H1 (cell line): ENCODE results near the gene PARP14.

ENCODE experiments used
- CHD2 ChIP-seq: IDR thresholded peaks from 2 replicates; pipeline ENCODE4 v1.6.1; 2012; ENCODE audit warnings: low read length, improper control_type of control experiment
- CTCF ChIP-seq, 3 experiments: IDR thresholded peaks; 1 replicate in 2 of 3; 2 replicates in 1 of 3; pipeline versions ENCODE4 v1.5.1 to v1.6.1; 2011; ENCODE audit warnings: low read length in 3 of 3, mild to moderate bottlenecking in 3 of 3, inconsistent platforms in 2 of 3, low read depth in 1 of 3, moderate library complexity in 1 of 3; ENCODE audit not compliant: insufficient read depth in 1 of 3; ENCODE audit errors: control extremely low read depth in 1 of 3
- JUND ChIP-seq: IDR thresholded peaks from 2 replicates; pipeline ENCODE4 v1.6.1; 2011; ENCODE audit warnings: mild to moderate bottlenecking, improper control_type of control experiment, low read length
- MAX ChIP-seq: IDR thresholded peaks from 2 replicates; pipeline ENCODE4 v1.6.1; 2012; ENCODE audit warnings: inconsistent platforms
- NRF1 ChIP-seq: IDR thresholded peaks from 2 replicates; pipeline ENCODE4 v1.6.1; 2011; ENCODE audit warnings: mild to moderate bottlenecking, low read depth, low read length, improper control_type of control experiment
- POLR2A ChIP-seq, 2 experiments: IDR thresholded peaks; 1 replicate in 1 of 2; 2 replicates in 1 of 2; pipeline ENCODE4 v1.6.1; 2011; ENCODE audit warnings: low read depth in 2 of 2, low read length in 2 of 2, mild to moderate bottlenecking in 2 of 2; ENCODE audit errors: control extremely low read depth in 1 of 2
- POLR2AphosphoS5 ChIP-seq: IDR thresholded peaks from 2 replicates; pipeline ENCODE4 v1.6.1; 2011; ENCODE audit warnings: low read depth, low read length
- RFX5 ChIP-seq: IDR thresholded peaks from 2 replicates; pipeline ENCODE4 v1.6.1; 2011; ENCODE audit warnings: low read depth, low read length, improper control_type of control experiment, borderline replicate concordance
- SIN3A ChIP-seq, 2 experiments: IDR thresholded peaks in 1 of 2; conservative IDR thresholded peaks in 1 of 2; 2 replicates each; pipeline ENCODE4 v1.6.1; 2011 to 2012; ENCODE audit warnings: low read length in 2 of 2, improper control_type of control experiment in 1 of 2, low read depth in 1 of 2, mild to moderate bottlenecking in 1 of 2
- YY1 ChIP-seq: IDR thresholded peaks from 2 replicates; pipeline ENCODE4 v1.6.1; 2011; ENCODE audit warnings: low read depth, mild to moderate bottlenecking, low read length

- TF ChIP-seq NRF1 (no peak), YY1 (no peak), RFX5 (no peak), POLR2AphosphoS5 (no peak), CTCF (IDR thresholded peaks at IDR 0.05; ENCODE audit: control extremely low read depth in 1 of 3, insufficient read depth in 1 of 3, low read depth in 1 of 3, low read length in 3 of 3) (peak; percentile 15 to 62 (median 57); a peak in 3 of 4 replicates), SIN3A (conservative IDR thresholded peaks at IDR 0.05 in 1 of 2, IDR thresholded peaks at IDR 0.05 in 1 of 2; ENCODE audit: low read depth in 1 of 2, low read length in 2 of 2) (no peak), JUND (no peak), MAX (no peak), POLR2A (IDR thresholded peaks at IDR 0.05; ENCODE audit: control extremely low read depth in 1 of 2, low read depth in 2 of 2, low read length in 2 of 2) (no peak), CHD2 (no peak)
These were observed 93.9 kb downstream of the PARP14 start for GRCh38 chr3:122774564-122774963.
